Endothelial cell (in vitro differentiated cells): ENCODE measurements around the gene SOS2. TPM values are rescaled to one million over a fixed set of nuclear protein-coding genes. Genes with fewer than 3 reads are reported as not detected.
"Not testable (repeated sequence)": the region's sequence is repeated elsewhere in the genome, so short reads cannot be mapped to it uniquely, and the experiment has no call there.

Source experiments
- DNase-seq: peaks from one replicate; pipeline ENCODE4 v3.0.0; 2021; ENCODE audit warnings: low spot score
- H3K27ac Mint-ChIP-seq: one replicate; pipeline ENCODE4 v1.8.0; 2021; ENCODE audit warnings: mixed read lengths, inconsistent platforms; ENCODE audit not compliant: unreplicated experiment
- H3K27me3 Mint-ChIP-seq: one replicate; pipeline ENCODE4 v1.8.0; 2021; ENCODE audit warnings: mild to moderate bottlenecking, moderate library complexity, mixed read lengths, inconsistent platforms; ENCODE audit not compliant: unreplicated experiment
- H3K36me3 Mint-ChIP-seq: one replicate; pipeline ENCODE4 v1.8.0; 2021; ENCODE audit warnings: mild to moderate bottlenecking, low read depth, mixed read lengths, inconsistent platforms; ENCODE audit not compliant: unreplicated experiment
- H3K4me1 Mint-ChIP-seq: one replicate; pipeline ENCODE4 v1.8.0; 2021; ENCODE audit warnings: mild to moderate bottlenecking, mixed read lengths, inconsistent platforms; ENCODE audit not compliant: unreplicated experiment
- H3K4me3 Mint-ChIP-seq: one replicate; pipeline ENCODE4 v1.8.0; 2021; ENCODE audit warnings: mild to moderate bottlenecking, mixed read lengths, inconsistent platforms; ENCODE audit not compliant: unreplicated experiment
- H3K9me3 Mint-ChIP-seq: one replicate; pipeline ENCODE4 v1.8.0; 2021; ENCODE audit warnings: mixed read lengths, inconsistent platforms; ENCODE audit not compliant: unreplicated experiment
- CTCF ChIP-seq: fragments of 200-600 bp; sonication (generic); IDR thresholded peaks from one replicate; pipeline ENCODE4 v1.5.0; 2021; ENCODE audit warnings: antibody characterized with exemption; ENCODE audit not compliant: unreplicated experiment
- total RNA-seq: library from RNA; stranded (reverse); fragmentation: NEBNext Ultra II Directional; extraction: Animal tissue kit (Norgen Biotek cat#: 25700); gene quantifications from one replicate; pipeline ENCODE4 v1.2.1, GENCODE V29; 2021; ENCODE audit not compliant: unreplicated experiment

The SOS2 gene
- total RNA-seq, 1 donor from 2014 or later: 27.9 TPM

- Mint-ChIP-seq H3K4me3 (no peak overlapping the region), H3K27me3 (peaks cover 2% of the 10 kb centered on the region), H3K36me3 (peaks cover 4% of the 10 kb centered on the region), H3K27ac (peak overlapping the region; percentile 6), H3K4me1 (peaks cover 13% of the 10 kb centered on the region), H3K9me3 (no peaks in the 10 kb centered on the region)
- no peak for TF ChIP-seq CTCF
- DNase-seq: no peak
Observed at GRCh38 chr14:50084666-50085065, 146.7 kb downstream of the SOS2 start.

- Mint-ChIP-seq H3K27me3 (peaks cover 2% of the 10 kb centered on the region), H3K36me3 (peaks cover 4% of the 10 kb centered on the region), H3K27ac (peak overlapping the region; percentile 9), H3K4me3 (peak overlapping the region; percentile 33), H3K4me1 (peaks cover 13% of the 10 kb centered on the region), H3K9me3 (no peaks in the 10 kb centered on the region)
- TF ChIP-seq CTCF: no peak
- DNase-seq: no peak
Observed at GRCh38 chr14:50083467-50084337, 147.7 kb downstream of the SOS2 start.

- peak overlapping the region; percentile 9 for H3K27ac Mint-ChIP-seq
- peaks cover 2% of the 10 kb centered on the region for H3K27me3 Mint-ChIP-seq
- peaks cover 4% of the 10 kb centered on the region for H3K36me3 Mint-ChIP-seq
- no peak for DNase-seq
- peak overlapping the region; percentile 33 for H3K4me3 Mint-ChIP-seq
- TF ChIP-seq CTCF: no peak
- H3K4me1 Mint-ChIP-seq: peaks cover 13% of the 10 kb centered on the region
- no peaks in the 10 kb centered on the region for H3K9me3 Mint-ChIP-seq
Observed at GRCh38 chr14:50082784-50083466, 148.5 kb downstream of the SOS2 start.

- H3K9me3 Mint-ChIP-seq: no peaks in the 10 kb centered on the region
- DNase-seq: no peak
- TF ChIP-seq CTCF: no peak
- H3K4me3 Mint-ChIP-seq: no peak overlapping the region
- peaks cover 4% of the 10 kb centered on the region for H3K36me3 Mint-ChIP-seq
- peaks cover 2% of the 10 kb centered on the region for H3K27me3 Mint-ChIP-seq
- H3K4me1 Mint-ChIP-seq: peaks cover 13% of the 10 kb centered on the region
- no peak overlapping the region for H3K27ac Mint-ChIP-seq
Observed at GRCh38 chr14:50082308-50082742, 149.1 kb downstream of the SOS2 start.

- not testable (repeated sequence) for H3K9me3 Mint-ChIP-seq, H3K4me3 Mint-ChIP-seq, H3K27me3 Mint-ChIP-seq, H3K4me1 Mint-ChIP-seq, DNase-seq, H3K27ac Mint-ChIP-seq, H3K36me3 Mint-ChIP-seq
Observed at GRCh38 chr14:50079103-50079502, 152.3 kb downstream of the SOS2 start.

- H3K36me3 Mint-ChIP-seq, H3K27me3 Mint-ChIP-seq, H3K27ac Mint-ChIP-seq, H3K9me3 Mint-ChIP-seq, H3K4me3 Mint-ChIP-seq, DNase-seq, H3K4me1 Mint-ChIP-seq: not testable (repeated sequence)
Observed at GRCh38 chr14:50073663-50074062, 157.7 kb downstream of the SOS2 start.
